Caco-2 (cell line): Measurements from ENCODE around the gene HNF1B. TPM values are rescaled to one million over a fixed set of nuclear protein-coding genes. Genes with fewer than 3 reads are reported as not detected.
A peak's percentile ranks its signal among the peaks of the same experiment; 100 is the strongest.

ENCODE experiments used
- BruUV-seq: library from RNA; stranded (reverse); fragments of 400-500 nt; replicated peaks from 2 replicates; lab custom pipeline; 2021; lab: Mats Ljungman, UMichigan
- CTCF ChIA-PET: fragments of 300-600 bp; sonication (Branson Sonifier 250); formaldehyde crosslinking; loops from one replicate; lab custom pipeline; 2022; ENCODE audit warnings: antibody characterized with exemption; lab: Charles Lee
- POLR2A ChIA-PET: fragments of 300-600 bp; sonication (Branson Sonifier 250); formaldehyde crosslinking; loops from one replicate; lab custom pipeline; 2022; ENCODE audit warnings: antibody characterized with exemption; lab: Charles Lee
- DNase-seq, 2 experiments: peaks; one replicate each; pipeline versions ENCODE4 v3.0.0 to v3.0.0-alpha.2; 2020 to 2022
- H3K27me3 ChIP-seq: replicated peaks from 2 replicates; pipeline ENCODE4 v1.6.0; 2011; ENCODE audit warnings: low read length; ENCODE audit not compliant: control insufficient read depth, insufficient read depth
- H3K36me3 ChIP-seq: 2 replicates; pipeline ENCODE4 v1.5.1; 2011; ENCODE audit warnings: low read length; ENCODE audit not compliant: control insufficient read depth, insufficient read depth
- H3K4me1 ChIP-seq: fragments of 250-450 bp; sonication (Bioruptor Pico); 2 replicates; pipeline ENCODE4 v1.5.1; 2020; ENCODE audit warnings: mild to moderate bottlenecking
- H3K4me3 ChIP-seq: 2 replicates; pipeline ENCODE4 v1.5.1; 2011; ENCODE audit warnings: low read depth, mild to moderate bottlenecking, control low read depth, low read length
- H3K9me3 ChIP-seq: fragments of 250-450 bp; sonication (Bioruptor Pico); 2 replicates; pipeline ENCODE4 v1.5.1; 2020; ENCODE audit warnings: mild to moderate bottlenecking, moderate library complexity
- H3K27ac Mint-ChIP-seq: one replicate; pipeline ENCODE4 v1.8.0; 2022; ENCODE audit warnings: mixed read lengths; ENCODE audit not compliant: unreplicated experiment
- H3K27me3 Mint-ChIP-seq: one replicate; pipeline ENCODE4 v1.8.0; 2022; ENCODE audit warnings: mixed read lengths; ENCODE audit not compliant: insufficient read depth, unreplicated experiment
- H3K36me3 Mint-ChIP-seq: one replicate; pipeline ENCODE4 v1.8.0; 2022; ENCODE audit warnings: mild to moderate bottlenecking, mixed read lengths; ENCODE audit not compliant: insufficient read depth, unreplicated experiment
- H3K4me1 Mint-ChIP-seq: one replicate; pipeline ENCODE4 v1.8.0; 2022; ENCODE audit warnings: low read depth, mixed read lengths; ENCODE audit not compliant: unreplicated experiment
- H3K4me3 Mint-ChIP-seq: one replicate; pipeline ENCODE4 v1.8.0; 2022; ENCODE audit warnings: mild to moderate bottlenecking, moderate library complexity, mixed read lengths; ENCODE audit not compliant: unreplicated experiment
- H3K9me3 Mint-ChIP-seq: one replicate; pipeline ENCODE4 v1.8.0; 2022; ENCODE audit warnings: mixed read lengths; ENCODE audit not compliant: unreplicated experiment
- CTCF ChIP-seq, 2 experiments: fragments of 200-600 bp in 1 of 2; IDR thresholded peaks; 1 replicate in 1 of 2; 2 replicates in 1 of 2; pipeline versions ENCODE4 v1.5.1 to v1.8.0; 2011 to 2022; ENCODE audit warnings: antibody characterized with exemption in 1 of 2, control low read depth in 1 of 2, inconsistent platforms in 1 of 2, low read depth in 1 of 2, low read length in 1 of 2, mild to moderate bottlenecking in 1 of 2, moderate library complexity in 1 of 2; ENCODE audit not compliant: insufficient read depth in 1 of 2, severe bottlenecking in 1 of 2, unreplicated experiment in 1 of 2
- intact Hi-C: fragments of 100-400 bp; cut with micrococcal nuclease; formaldehyde crosslinking; loops from one replicate; pipeline ENCODE4 v1.10.0; 2022; ENCODE audit not compliant: unreplicated experiment
- total RNA-seq: library from RNA; stranded (reverse); gene quantifications from 2 replicates; pipeline ENCODE4 v1.2.3, GENCODE V29; 2022

The HNF1B gene
- total RNA-seq, 1 experiment from 2014 or later, result 36.9 TPM

DNA sequence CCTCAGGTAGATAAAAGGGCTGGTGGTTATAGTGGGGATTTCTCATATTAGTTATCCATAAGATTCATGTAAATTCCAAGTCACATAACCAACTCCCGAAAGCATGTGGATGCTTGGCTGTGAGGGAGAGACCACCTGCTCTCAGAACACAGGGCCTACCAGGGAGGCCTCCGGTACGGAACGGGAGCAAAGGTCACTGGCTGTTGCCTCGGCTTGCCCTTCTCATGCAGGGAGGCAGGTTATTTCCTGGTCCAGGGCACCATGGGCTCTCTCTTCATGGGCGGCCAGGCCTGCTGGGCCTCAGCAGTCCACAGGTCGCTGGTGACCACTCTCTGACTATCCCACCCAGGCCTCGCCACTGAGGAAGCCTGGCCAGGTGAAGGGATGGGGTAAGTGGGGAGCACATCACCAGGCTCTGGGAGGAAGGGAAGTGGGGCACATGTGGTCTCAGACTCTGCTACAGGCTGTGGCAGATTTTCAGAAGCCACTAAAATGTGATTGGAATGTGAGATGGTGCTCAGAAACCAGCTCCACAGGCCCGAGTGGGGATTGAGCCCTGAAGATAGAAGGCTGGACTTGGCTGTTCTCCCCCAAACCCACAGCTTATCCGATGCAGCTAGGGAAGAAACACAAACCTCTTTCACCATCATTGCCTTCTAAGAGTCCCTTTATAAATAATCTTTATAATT, 45.4 kb downstream of the HNF1B start:
- TF ChIP-seq CTCF (IDR thresholded peaks at IDR 0.05; ENCODE audit: insufficient read depth in 1 of 2, low read depth in 1 of 2, low read length in 1 of 2, severe bottlenecking in 1 of 2, unreplicated experiment in 1 of 2), result no peak
- Mint-ChIP-seq H3K9me3 (no peaks in the 10 kb centered on the region), H3K27me3 (no peaks in the 10 kb centered on the region), H3K36me3 (peaks cover 74% of the 10 kb centered on the region), H3K27ac (no peak overlapping the region), H3K4me3 (no peak overlapping the region), H3K4me1 (peaks cover 39% of the 10 kb centered on the region)
- Histone ChIP-seq H3K27me3 (no peaks in the 10 kb centered on the region), H3K36me3 (peaks cover 5% of the 10 kb centered on the region; the same call in 1 of the 2 replicates), H3K4me1 (peaks cover 19% of the 10 kb centered on the region), H3K4me3 (no peak overlapping the region), H3K9me3 (peaks cover 6% of the 10 kb centered on the region; the same call in 1 of the 2 replicates)
- ChIA-PET CTCF (interaction anchor here (0.6 kb wide), 1 partner anchor 346 kb away, joined by 7 read pairs; no protein-coding TSS in a partner anchor), POLR2A (no interaction called here)
- intact Hi-C loops, result no loop called here
- no peak for DNase-seq
- no TSS peak for BruUV-seq

DNA sequence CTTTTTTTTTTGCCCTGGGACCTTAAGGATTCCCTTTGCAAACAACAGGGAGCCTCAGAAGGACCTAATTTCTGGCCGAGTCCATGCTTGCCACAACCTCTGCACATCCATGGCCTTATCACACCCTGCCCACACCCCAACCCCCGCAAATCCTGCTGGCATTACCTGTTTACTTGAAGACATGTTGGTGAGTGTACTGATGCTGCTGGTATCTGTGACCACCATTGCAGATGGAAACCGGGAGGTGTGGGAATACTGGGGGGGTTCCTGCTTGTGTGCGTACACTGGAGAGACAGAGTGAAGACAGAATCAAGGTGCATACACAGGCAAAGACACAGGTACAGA, 46.0 kb downstream of the HNF1B start:
- H3K9me3 Mint-ChIP-seq, result no peaks in the 10 kb centered on the region
- H3K4me3 ChIP-seq, result no peak overlapping the region
- peaks cover 69% of the 10 kb centered on the region for H3K36me3 Mint-ChIP-seq
- no peaks in the 10 kb centered on the region for H3K27me3 ChIP-seq
- H3K4me1 Mint-ChIP-seq, result peaks cover 40% of the 10 kb centered on the region
- no peaks in the 10 kb centered on the region for H3K27me3 Mint-ChIP-seq
- peaks cover 19% of the 10 kb centered on the region for H3K4me1 ChIP-seq
- no peak overlapping the region for H3K27ac Mint-ChIP-seq
- BruUV-seq, result no TSS peak
- TF ChIP-seq CTCF (IDR thresholded peaks at IDR 0.05; ENCODE audit: insufficient read depth in 1 of 2, low read depth in 1 of 2, low read length in 1 of 2, severe bottlenecking in 1 of 2, unreplicated experiment in 1 of 2), result no peak
- no peak overlapping the region for H3K4me3 Mint-ChIP-seq
- CTCF ChIA-PET, result interaction anchor here (0.6 kb wide), 1 partner anchor 346 kb away, joined by 7 read pairs; no protein-coding TSS in a partner anchor
- peaks cover 5% of the 10 kb centered on the region; the same call in 1 of the 2 replicates for H3K36me3 ChIP-seq
- intact Hi-C loops, result no loop called here
- DNase-seq, result no peak
- peaks cover 6% of the 10 kb centered on the region; the same call in 1 of the 2 replicates for H3K9me3 ChIP-seq
- POLR2A ChIA-PET, result no interaction called here

DNA sequence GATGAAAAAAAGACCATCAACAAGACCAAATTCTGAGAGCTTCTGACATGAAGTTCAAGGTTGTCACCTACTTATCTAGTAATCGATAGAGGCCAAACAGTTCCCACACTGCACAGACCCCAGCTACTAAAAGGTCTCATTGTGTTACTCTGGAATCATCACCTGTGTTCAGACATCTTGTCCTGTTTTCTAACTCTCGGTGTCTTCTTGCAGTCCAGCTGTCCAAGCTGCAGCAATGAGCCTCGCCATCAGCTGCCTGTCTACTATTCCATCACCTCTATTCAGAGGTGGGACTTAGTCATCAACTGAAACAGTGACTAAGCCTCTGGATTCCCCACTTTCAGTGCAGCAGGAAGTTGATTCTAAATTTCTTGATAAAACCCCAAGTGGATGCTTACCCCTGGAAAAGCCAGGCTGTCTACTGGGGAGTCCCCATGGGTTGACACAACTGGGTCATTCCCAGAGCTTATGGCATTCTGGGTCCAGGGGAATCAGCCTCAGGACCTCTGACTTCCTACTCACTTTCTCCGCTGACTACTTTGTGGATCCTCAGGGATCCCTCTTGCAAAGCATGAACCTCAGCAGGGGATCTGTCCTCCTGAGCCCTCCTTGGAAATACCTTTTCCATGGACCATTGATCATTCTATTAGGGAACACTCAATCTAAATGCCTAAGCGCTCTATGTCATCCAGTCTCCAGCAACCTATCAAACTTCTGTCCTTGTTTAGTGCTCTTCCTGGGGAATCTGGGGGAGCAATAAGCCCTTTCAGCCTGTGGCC, 46.5 kb downstream of the HNF1B start:
- Histone ChIP-seq H3K4me3 (no peak overlapping the region), H3K9me3 (peaks cover 6% of the 10 kb centered on the region; the same call in 1 of the 2 replicates), H3K27me3 (no peaks in the 10 kb centered on the region), H3K36me3 (peaks cover 5% of the 10 kb centered on the region; the same call in 1 of the 2 replicates), H3K4me1 (peaks cover 22% of the 10 kb centered on the region)
- Mint-ChIP-seq H3K4me1 (peaks cover 40% of the 10 kb centered on the region), H3K36me3 (peaks cover 69% of the 10 kb centered on the region), H3K4me3 (no peak overlapping the region), H3K27me3 (no peaks in the 10 kb centered on the region), H3K27ac (no peak overlapping the region), H3K9me3 (no peaks in the 10 kb centered on the region)
- no peak for TF ChIP-seq CTCF (IDR thresholded peaks at IDR 0.05; ENCODE audit: insufficient read depth in 1 of 2, low read depth in 1 of 2, low read length in 1 of 2, severe bottlenecking in 1 of 2, unreplicated experiment in 1 of 2)
- CTCF ChIA-PET, result interaction anchor here (0.6 kb wide), 1 partner anchor 345 kb away, joined by 7 read pairs; no protein-coding TSS in a partner anchor
- TSS peak; percentile 5 for BruUV-seq
- no peak for DNase-seq
- intact Hi-C loops, result no loop called here
- POLR2A ChIA-PET, result no interaction called here
